H9 (cell line): ENCODE measurements around the gene EXOC2. TPM values are rescaled to one million over a fixed set of nuclear protein-coding genes. Genes with fewer than 3 reads are reported as not detected.

Experiments used
- DNase-seq: peaks from one replicate; pipeline ENCODE4 v3.0.0-alpha.2; 2017
- H2AFZ ChIP-seq: one replicate; pipeline ENCODE4 v1.6.1; 2013; ENCODE audit warnings: mild to moderate bottlenecking, low read length, control low read depth, moderate library complexity
- H2AK5ac ChIP-seq: 2 replicates; pipeline ENCODE4 v1.6.1; 2013; ENCODE audit warnings: low read length, control low read depth, mixed read lengths; ENCODE audit not compliant: insufficient read length
- H2BK120ac ChIP-seq: one replicate; pipeline ENCODE4 v1.6.1; 2013; ENCODE audit warnings: low read depth, mild to moderate bottlenecking, low read length, control low read depth, inconsistent platforms; ENCODE audit not compliant: poor library complexity, severe bottlenecking
- H2BK12ac ChIP-seq: 2 replicates; pipeline ENCODE4 v1.6.1; 2013; ENCODE audit warnings: low read length, control low read depth, mixed read lengths, low read depth; ENCODE audit not compliant: insufficient read length
- H2BK15ac ChIP-seq: 2 replicates; pipeline ENCODE4 v1.6.1; 2013; ENCODE audit warnings: low read depth, low read length, control low read depth
- H2BK20ac ChIP-seq: one replicate; pipeline ENCODE4 v1.6.1; 2013; ENCODE audit warnings: low read depth, mild to moderate bottlenecking, low read length, control low read depth, inconsistent platforms; ENCODE audit not compliant: poor library complexity, severe bottlenecking
- H2BK5ac ChIP-seq: 2 replicates; pipeline ENCODE4 v1.6.1; 2013; ENCODE audit warnings: low read length, control low read depth, mixed read lengths; ENCODE audit not compliant: insufficient read length
- H3K14ac ChIP-seq: 2 replicates; pipeline ENCODE4 v1.6.1; 2013; ENCODE audit warnings: low read length, control low read depth; ENCODE audit not compliant: insufficient read depth
- H3K18ac ChIP-seq: 2 replicates; pipeline ENCODE4 v1.6.1; 2013; ENCODE audit warnings: low read depth, mild to moderate bottlenecking, mixed read lengths, low read length, control low read depth; ENCODE audit not compliant: insufficient read length
- H3K23ac ChIP-seq: 2 replicates; pipeline ENCODE4 v1.6.1; 2013; ENCODE audit warnings: low read length, control low read depth, mixed read lengths, low read depth; ENCODE audit not compliant: insufficient read length
- H3K23me2 ChIP-seq: 2 replicates; pipeline ENCODE4 v1.6.1; 2013; ENCODE audit warnings: low read depth, mild to moderate bottlenecking, mixed read lengths, low read length, control low read depth; ENCODE audit not compliant: insufficient read length, poor library complexity, severe bottlenecking
- H3K27ac ChIP-seq: 2 replicates; pipeline ENCODE4 v1.5.1; 2013; ENCODE audit warnings: low read length, control low read depth, mixed read lengths, low read depth; ENCODE audit not compliant: insufficient read length
- H3K27me3 ChIP-seq: 2 replicates; pipeline ENCODE4 v1.6.1; 2013; ENCODE audit warnings: low read length, control low read depth, inconsistent platforms; ENCODE audit not compliant: insufficient read depth
- H3K4ac ChIP-seq: 2 replicates; pipeline ENCODE4 v1.6.1; 2013; ENCODE audit warnings: low read depth, mild to moderate bottlenecking, control low read depth, inconsistent platforms, low read length, moderate library complexity
- H3K4me1 ChIP-seq: 2 replicates; pipeline ENCODE4 v1.6.1; 2013; ENCODE audit warnings: low read length, control low read depth, inconsistent platforms; ENCODE audit not compliant: insufficient read depth
- H3K4me2 ChIP-seq: 2 replicates; pipeline ENCODE4 v1.6.1; 2013; ENCODE audit warnings: low read length, control low read depth, mixed read lengths; ENCODE audit not compliant: insufficient read length, insufficient read depth
- H3K56ac ChIP-seq: 2 replicates; pipeline ENCODE4 v1.6.1; 2013; ENCODE audit warnings: low read depth, mild to moderate bottlenecking, mixed read lengths, low read length, control low read depth; ENCODE audit not compliant: insufficient read length
- H3K79me1 ChIP-seq: 2 replicates; pipeline ENCODE4 v1.6.1; 2013; ENCODE audit warnings: low read depth, mild to moderate bottlenecking, moderate library complexity, low read length, control low read depth, inconsistent platforms; ENCODE audit not compliant: insufficient read depth, poor library complexity, severe bottlenecking
- H3K79me2 ChIP-seq: 2 replicates; pipeline ENCODE4 v1.6.1; 2013; ENCODE audit warnings: low read length, control low read depth, inconsistent platforms; ENCODE audit not compliant: insufficient read depth
- H3K9ac ChIP-seq: 2 replicates; pipeline ENCODE4 v1.6.1; 2013; ENCODE audit warnings: low read length, control low read depth, mixed read lengths; ENCODE audit not compliant: insufficient read length; ENCODE audit errors: extremely low read depth
- H3K9me3 ChIP-seq: one replicate; pipeline ENCODE4 v1.6.1; 2013; ENCODE audit warnings: low read depth, low read length, inconsistent platforms; ENCODE audit not compliant: control insufficient read depth
- H3T11ph ChIP-seq: one replicate; pipeline ENCODE4 v1.6.1; 2013; ENCODE audit warnings: mild to moderate bottlenecking, low read length, control low read depth, inconsistent platforms
- H4K20me1 ChIP-seq: one replicate; pipeline ENCODE4 v1.6.1; 2013; ENCODE audit not compliant: control insufficient read depth, insufficient read length, insufficient read depth
- H4K5ac ChIP-seq: 2 replicates; pipeline ENCODE4 v1.6.1; 2013; ENCODE audit warnings: low read depth, mild to moderate bottlenecking, mixed read lengths, low read length, control low read depth; ENCODE audit not compliant: insufficient read length
- H4K8ac ChIP-seq: replicated peaks from 2 replicates; pipeline ENCODE4 v1.6.1; 2013; ENCODE audit warnings: low read length, control low read depth, mixed read lengths, low read depth; ENCODE audit not compliant: insufficient read length
- H4K91ac ChIP-seq: 2 replicates; pipeline ENCODE4 v1.6.1; 2013; ENCODE audit warnings: low read depth, mild to moderate bottlenecking, moderate library complexity, mixed read lengths, low read length, control low read depth; ENCODE audit not compliant: insufficient read length
- H3K27ac Mint-ChIP-seq, 3 experiments: 2 replicates in 2 of 3; 3 replicates in 1 of 3; pipeline ENCODE4 v1.8.0; 2020 to 2021; ENCODE audit warnings: mixed read lengths in 3 of 3, mild to moderate bottlenecking in 1 of 3, moderate library complexity in 1 of 3
- H3K27me3 Mint-ChIP-seq: 2 replicates; pipeline ENCODE4 v1.8.0; 2021; ENCODE audit warnings: low read depth, mild to moderate bottlenecking, moderate library complexity, mixed read lengths
- H3K36me3 Mint-ChIP-seq, 3 experiments: 2 replicates in 2 of 3; 3 replicates in 1 of 3; pipeline ENCODE4 v1.8.0; 2020 to 2021; ENCODE audit warnings: low read depth in 3 of 3, mixed read lengths in 3 of 3; ENCODE audit not compliant: insufficient read depth in 1 of 3
- H3K4me1 Mint-ChIP-seq, 2 experiments: 2 replicates each; pipeline ENCODE4 v1.8.0; 2020; ENCODE audit warnings: mixed read lengths in 2 of 2
- H3K4me3 Mint-ChIP-seq, 2 experiments: 2 replicates in 1 of 2; 3 replicates in 1 of 2; pipeline ENCODE4 v1.8.0; 2020 to 2021; ENCODE audit warnings: mild to moderate bottlenecking in 2 of 2, mixed read lengths in 2 of 2, moderate library complexity in 1 of 2
- H3K9me3 Mint-ChIP-seq, 2 experiments: 2 replicates in 1 of 2; 3 replicates in 1 of 2; pipeline ENCODE4 v1.8.0; 2020; ENCODE audit warnings: mild to moderate bottlenecking in 2 of 2, mixed read lengths in 2 of 2, moderate library complexity in 1 of 2
- CTCF ChIP-seq: fragments of 200-600 bp; sonication (generic); conservative IDR thresholded peaks from 3 replicates; pipeline ENCODE4 v1.8.0; 2021; ENCODE audit warnings: antibody characterized with exemption, mild to moderate bottlenecking
- WGBS: extraction: QIAGEN DNeasy Blood & Tissue Kit; methylation state at CpG from one replicate; pipeline ENCODE4 v1.1.7; 2013; ENCODE audit warnings: missing lambda C conversion rate, low lambda C conversion rate, mixed read lengths; ENCODE audit not compliant: insufficient read length; ENCODE audit errors: extremely low coverage; 5-methylcytosine and 5-hydroxymethylcytosine counted together
- total RNA-seq: library from RNA; stranded (reverse); gene quantifications from 2 replicates; pipeline ENCODE4 v1.2.1, GENCODE V29; 2021

EXOC2 gene
- total RNA-seq, 1 experiment from 2014 or later, result 29.9 TPM

DNA sequence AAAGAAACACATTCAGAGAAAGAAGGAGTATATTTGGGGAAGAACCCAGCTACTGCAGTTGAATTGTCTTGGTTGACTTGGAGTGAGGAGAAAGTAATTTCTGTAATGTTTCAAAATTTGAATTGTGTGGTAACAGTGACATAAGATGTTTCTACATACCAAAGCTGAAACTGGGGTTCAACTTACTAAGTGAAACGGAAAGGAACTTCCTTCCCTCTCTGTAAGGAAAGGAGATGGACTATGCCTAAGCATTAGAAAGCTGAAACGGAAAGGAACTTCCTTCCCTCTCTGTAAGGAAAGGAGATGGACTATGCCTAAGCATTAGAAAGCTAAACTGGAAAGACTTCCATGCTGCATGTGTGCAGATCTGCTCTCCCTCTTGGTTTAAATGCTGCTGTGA, 82.1 kb downstream of the EXOC2 start:
- no peaks in the 10 kb centered on the region for H3K4me1 Mint-ChIP-seq
- Histone ChIP-seq H3K56ac (no peak overlapping the region), H3K27me3 (no peaks in the 10 kb centered on the region), H3K79me2 (no peaks in the 10 kb centered on the region), H3K79me1 (no peaks in the 10 kb centered on the region), H2BK20ac (no peak overlapping the region), H3K23ac (no peak overlapping the region), H4K20me1 (no peaks in the 10 kb centered on the region), H3K4ac (no peak overlapping the region), H3K4me1 (no peaks in the 10 kb centered on the region), H4K5ac (no peak overlapping the region), H3K27ac (no peak overlapping the region), H2BK12ac (no peak overlapping the region), H4K91ac (no peak overlapping the region), H2BK15ac (no peak overlapping the region), H2AK5ac (no peak overlapping the region), H3K14ac (no peak overlapping the region), H3T11ph (no peak overlapping the region), H4K8ac (no peak overlapping the region), H2BK120ac (no peak overlapping the region), H3K4me2 (no peak overlapping the region), H3K9me3 (no peaks in the 10 kb centered on the region), H3K23me2 (no peaks in the 10 kb centered on the region), H3K18ac (no peak overlapping the region), H2AFZ (no peak overlapping the region), H2BK5ac (no peak overlapping the region), H3K9ac (no peak overlapping the region)
- TF ChIP-seq CTCF, result no peak
- H3K27me3 Mint-ChIP-seq, result no peaks in the 10 kb centered on the region
- no peak for DNase-seq
- H3K36me3 Mint-ChIP-seq, result peaks cover 12 to 29% (median 28%) of the 10 kb centered on the region in 3 experiments
- H3K9me3 Mint-ChIP-seq, result no peaks in the 10 kb centered on the region
- no CpG with 5 or more reads among the region's 2 CpGs for WGBS
- no peak overlapping the region for H3K4me3 Mint-ChIP-seq
- peak overlapping the region in 2 of 3 experiments; percentile 41 to 75; a peak in 3 of 7 replicates for H3K27ac Mint-ChIP-seq
